Bronchial epithelial cell (primary cell): ENCODE data around the gene PIGZ. TPM values are rescaled to one million over a fixed set of nuclear protein-coding genes. Genes with fewer than 3 reads are reported as not detected.

Source experiments
- DNase-seq: peaks from one replicate; pipeline ENCODE4 v3.0.0-alpha.2; 2010; ENCODE audit warnings: low read depth
- FAIRE-seq: peaks from 2 replicates; lab custom pipeline; 2011; peaks lifted over from hg19 to GRCh38; lab: Jason Lieb, UNC
- H3K27me3 ChIP-seq: 2 replicates; pipeline ENCODE4 v1.5.1; 2011; ENCODE audit warnings: low read length; ENCODE audit not compliant: control insufficient read depth, insufficient read depth
- H3K36me3 ChIP-seq: 2 replicates; pipeline ENCODE4 v1.5.1; 2011; ENCODE audit warnings: low read length; ENCODE audit not compliant: control insufficient read depth, insufficient read depth
- H3K4me3 ChIP-seq: 2 replicates; pipeline ENCODE4 v1.5.1; 2011; ENCODE audit warnings: mild to moderate bottlenecking, low read depth, low read length, control low read depth
- total RNA-seq: library from RNA; depleted of rRNA; stranded (reverse); fragments of >200 nt; gene quantifications from 2 replicates; pipeline ENCODE4 v1.2.1, GENCODE V29; 2014
- TF ChIP-seq, protein P1 (sequence below): IDR thresholded peaks from 2 replicates; pipeline ENCODE4 v1.5.1; 2011; ENCODE audit warnings: mild to moderate bottlenecking, moderate library complexity, low read length, control low read depth, inconsistent platforms; ENCODE audit not compliant: insufficient read depth, severe bottlenecking

The PIGZ gene
- total RNA-seq, 1 donor from 2014 or later, result 1.6 TPM

GRCh38 chr3:197008436-197009209, 40.0 kb upstream of the PIGZ start:
- H3K4me3 ChIP-seq, result no peak overlapping the region
- DNase-seq (no peak), FAIRE-seq (no peak)
- no peaks in the 10 kb centered on the region for H3K36me3 ChIP-seq
- TF ChIP-seq, protein P1, sequence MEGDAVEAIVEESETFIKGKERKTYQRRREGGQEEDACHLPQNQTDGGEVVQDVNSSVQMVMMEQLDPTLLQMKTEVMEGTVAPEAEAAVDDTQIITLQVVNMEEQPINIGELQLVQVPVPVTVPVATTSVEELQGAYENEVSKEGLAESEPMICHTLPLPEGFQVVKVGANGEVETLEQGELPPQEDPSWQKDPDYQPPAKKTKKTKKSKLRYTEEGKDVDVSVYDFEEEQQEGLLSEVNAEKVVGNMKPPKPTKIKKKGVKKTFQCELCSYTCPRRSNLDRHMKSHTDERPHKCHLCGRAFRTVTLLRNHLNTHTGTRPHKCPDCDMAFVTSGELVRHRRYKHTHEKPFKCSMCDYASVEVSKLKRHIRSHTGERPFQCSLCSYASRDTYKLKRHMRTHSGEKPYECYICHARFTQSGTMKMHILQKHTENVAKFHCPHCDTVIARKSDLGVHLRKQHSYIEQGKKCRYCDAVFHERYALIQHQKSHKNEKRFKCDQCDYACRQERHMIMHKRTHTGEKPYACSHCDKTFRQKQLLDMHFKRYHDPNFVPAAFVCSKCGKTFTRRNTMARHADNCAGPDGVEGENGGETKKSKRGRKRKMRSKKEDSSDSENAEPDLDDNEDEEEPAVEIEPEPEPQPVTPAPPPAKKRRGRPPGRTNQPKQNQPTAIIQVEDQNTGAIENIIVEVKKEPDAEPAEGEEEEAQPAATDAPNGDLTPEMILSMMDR, result no peak
- no peaks in the 10 kb centered on the region for H3K27me3 ChIP-seq

DNA sequence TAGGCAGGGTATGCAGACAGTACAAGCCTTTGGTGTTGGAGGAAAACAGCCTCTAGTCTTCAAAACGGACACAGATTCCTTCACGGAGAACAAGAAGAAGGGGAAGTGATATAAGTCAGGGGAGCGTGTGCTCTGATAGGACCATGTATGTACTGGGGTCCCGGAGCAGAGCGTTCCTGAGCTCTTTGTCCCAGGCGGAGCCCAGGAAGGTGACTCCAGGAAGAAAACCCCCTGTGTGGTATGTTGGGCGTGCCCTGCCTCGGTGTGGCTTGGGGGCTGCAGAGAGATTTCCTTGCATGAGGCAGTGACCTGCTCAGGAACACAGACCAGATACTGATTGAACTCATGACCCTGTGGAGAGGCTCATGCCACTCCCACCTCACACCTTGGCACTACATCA, 39.3 kb upstream of the PIGZ start:
- FAIRE-seq, result no peak
- no peaks in the 10 kb centered on the region for H3K36me3 ChIP-seq
- no peaks in the 10 kb centered on the region for H3K27me3 ChIP-seq
- H3K4me3 ChIP-seq, result no peak overlapping the region
- TF ChIP-seq, protein P1, result no peak
- DNase-seq, result no peak

DNA sequence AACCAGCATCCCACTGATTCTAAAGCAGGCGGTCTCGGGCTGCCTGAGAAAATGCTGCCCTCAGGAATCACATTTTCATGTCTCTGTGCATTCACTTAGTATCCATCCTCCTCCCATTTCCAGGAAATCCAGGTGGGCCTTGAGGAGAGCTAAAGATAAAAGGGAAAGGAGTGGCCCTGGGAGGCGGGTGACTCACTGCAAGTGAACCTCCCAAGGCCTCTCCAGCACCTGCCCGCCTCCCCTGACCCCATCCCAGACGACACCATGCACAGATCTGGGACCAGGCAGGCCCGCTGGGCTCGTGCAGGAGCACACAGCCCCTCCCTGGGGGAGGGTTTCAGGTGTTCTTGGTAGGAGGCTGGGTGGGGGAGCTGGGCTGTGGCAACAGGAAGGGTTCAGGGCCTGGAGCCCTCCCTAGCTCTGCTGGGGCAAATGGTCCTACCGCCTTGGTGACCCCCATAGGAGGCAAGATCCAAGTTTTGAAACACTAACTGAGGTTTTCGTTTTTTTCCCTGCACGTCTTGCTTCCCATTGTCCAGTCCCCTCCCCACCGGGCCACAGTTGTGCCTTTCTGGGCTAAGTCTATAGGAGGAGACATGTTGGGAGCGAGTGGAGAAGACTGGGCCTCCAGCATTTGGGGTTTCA, 38.8 kb upstream of the PIGZ start:
- Histone ChIP-seq H3K36me3 (no peaks in the 10 kb centered on the region), H3K4me3 (no peak overlapping the region), H3K27me3 (no peaks in the 10 kb centered on the region)
- TF ChIP-seq, protein P1, result no peak
- no peak for DNase-seq
- FAIRE-seq, result no peak

DNA sequence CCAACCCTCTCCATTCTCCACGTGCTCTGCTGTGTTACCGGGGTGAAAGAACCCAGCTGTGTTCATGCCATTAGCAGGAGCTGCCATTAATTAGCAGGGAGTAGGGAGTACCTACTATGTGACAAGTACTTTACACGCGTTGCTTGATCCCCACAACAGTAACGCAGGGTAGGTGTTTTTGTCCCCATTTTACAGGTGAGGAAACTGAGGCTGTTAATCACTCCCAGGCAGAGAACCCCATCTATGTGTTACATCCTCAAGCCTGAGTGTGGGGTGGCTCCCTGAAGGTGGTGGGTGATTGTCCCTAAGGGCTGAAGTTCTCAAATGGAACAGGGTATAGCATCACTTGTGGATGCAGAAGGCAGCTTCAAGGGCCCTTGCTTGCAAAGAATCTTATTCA, 38.2 kb upstream of the PIGZ start:
- no peaks in the 10 kb centered on the region for H3K27me3 ChIP-seq
- FAIRE-seq (no peak), DNase-seq (no peak)
- TF ChIP-seq, protein P1, result no peak
- H3K36me3 ChIP-seq, result no peaks in the 10 kb centered on the region
- no peak overlapping the region for H3K4me3 ChIP-seq

DNA sequence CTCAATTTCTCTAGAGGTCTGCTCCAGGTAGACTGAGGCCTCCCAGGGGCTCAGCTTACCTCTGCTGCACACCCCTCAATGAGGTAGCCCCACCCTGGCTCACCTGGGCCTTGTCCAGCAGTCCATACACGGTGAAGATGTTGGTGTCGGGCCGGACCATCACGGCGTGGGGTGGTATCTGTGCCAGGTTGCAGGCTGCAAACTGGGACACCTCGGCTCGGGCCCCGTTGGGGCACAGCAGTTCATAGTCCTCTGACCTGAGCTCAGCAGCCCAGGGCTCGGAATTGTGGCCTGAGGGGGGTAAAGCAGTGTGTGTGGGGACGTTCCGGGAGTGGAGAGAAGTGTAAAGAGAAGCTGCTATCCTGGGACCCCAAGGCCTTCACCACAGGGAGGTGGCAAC, 37.8 kb upstream of the PIGZ start:
- TF ChIP-seq, protein P1, result no peak
- Histone ChIP-seq H3K27me3 (no peaks in the 10 kb centered on the region), H3K36me3 (no peaks in the 10 kb centered on the region), H3K4me3 (no peak overlapping the region)
- no peak for FAIRE-seq
- no peak for DNase-seq
